GM12873 (cell line): Measurements from ENCODE around the gene PWWP2B.

Source experiments
- TF ChIP-seq, protein P1 (sequence below): IDR thresholded peaks from 2 replicates; pipeline ENCODE4 v1.5.1; 2012; ENCODE audit warnings: low read depth, mild to moderate bottlenecking, moderate library complexity, low read length, control low read depth; ENCODE audit not compliant: insufficient read depth; ENCODE audit errors: missing control alignments

Gene PWWP2B

DNA sequence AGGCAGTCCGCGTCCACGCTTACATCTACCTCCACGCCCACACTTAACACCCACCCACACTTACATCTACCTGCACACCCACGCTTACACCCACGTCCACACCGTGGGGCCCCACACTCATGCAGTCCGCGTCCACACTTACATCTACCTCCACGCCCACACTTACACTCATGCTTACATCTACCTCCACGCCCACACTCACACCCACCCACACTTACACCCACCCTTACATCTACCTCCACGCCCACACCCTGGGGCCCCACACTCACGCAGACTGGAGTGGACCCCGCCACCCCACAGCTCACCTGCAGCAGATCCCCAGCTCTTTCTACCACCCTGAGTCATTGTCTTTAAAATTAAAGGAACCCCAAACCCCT is 32.4 kb upstream of the PWWP2B start:
- TF ChIP-seq, protein P1, sequence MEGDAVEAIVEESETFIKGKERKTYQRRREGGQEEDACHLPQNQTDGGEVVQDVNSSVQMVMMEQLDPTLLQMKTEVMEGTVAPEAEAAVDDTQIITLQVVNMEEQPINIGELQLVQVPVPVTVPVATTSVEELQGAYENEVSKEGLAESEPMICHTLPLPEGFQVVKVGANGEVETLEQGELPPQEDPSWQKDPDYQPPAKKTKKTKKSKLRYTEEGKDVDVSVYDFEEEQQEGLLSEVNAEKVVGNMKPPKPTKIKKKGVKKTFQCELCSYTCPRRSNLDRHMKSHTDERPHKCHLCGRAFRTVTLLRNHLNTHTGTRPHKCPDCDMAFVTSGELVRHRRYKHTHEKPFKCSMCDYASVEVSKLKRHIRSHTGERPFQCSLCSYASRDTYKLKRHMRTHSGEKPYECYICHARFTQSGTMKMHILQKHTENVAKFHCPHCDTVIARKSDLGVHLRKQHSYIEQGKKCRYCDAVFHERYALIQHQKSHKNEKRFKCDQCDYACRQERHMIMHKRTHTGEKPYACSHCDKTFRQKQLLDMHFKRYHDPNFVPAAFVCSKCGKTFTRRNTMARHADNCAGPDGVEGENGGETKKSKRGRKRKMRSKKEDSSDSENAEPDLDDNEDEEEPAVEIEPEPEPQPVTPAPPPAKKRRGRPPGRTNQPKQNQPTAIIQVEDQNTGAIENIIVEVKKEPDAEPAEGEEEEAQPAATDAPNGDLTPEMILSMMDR = no peak

DNA sequence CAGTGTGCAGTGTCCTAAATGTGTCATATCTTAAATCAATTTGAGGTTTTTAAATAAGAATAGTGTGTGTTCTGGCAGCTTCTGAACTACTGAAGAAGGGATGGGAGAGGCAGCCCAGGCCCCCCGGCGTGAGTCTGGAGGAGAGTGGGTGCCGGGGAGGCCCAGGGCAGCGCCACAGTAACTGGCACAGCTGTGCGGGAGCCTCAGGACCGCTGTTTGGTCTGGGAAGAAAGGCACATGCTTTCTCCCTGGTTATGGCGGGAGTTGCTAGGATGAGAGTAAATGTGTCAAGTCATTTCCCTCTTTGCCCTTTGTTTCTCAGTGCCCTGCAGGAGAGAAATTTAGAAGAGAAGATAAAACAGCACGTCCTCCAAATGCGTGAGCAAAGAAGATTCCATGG is 31.9 kb upstream of the PWWP2B start:
- TF ChIP-seq, protein P1 = no peak

DNA sequence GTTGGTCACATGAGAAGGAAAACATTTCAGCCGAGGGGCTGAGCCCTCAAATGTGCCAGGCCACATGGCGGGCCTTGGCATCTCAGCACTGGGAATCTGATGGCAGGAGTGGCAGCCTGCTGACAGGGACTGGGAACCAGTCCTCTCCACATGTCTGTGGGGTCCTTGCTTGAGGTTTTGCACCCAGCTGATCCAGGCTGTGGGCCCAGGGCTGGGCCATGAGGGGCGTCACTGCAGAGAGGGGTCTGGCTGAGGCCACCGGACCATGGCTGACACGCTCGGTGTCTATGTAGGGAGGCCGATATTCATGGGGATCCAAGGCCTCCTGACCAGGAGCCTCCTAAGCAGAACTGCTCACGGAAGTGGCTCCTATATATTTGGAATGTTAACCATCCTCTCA is 31.0 kb upstream of the PWWP2B start:
- TF ChIP-seq, protein P1 = no peak

DNA sequence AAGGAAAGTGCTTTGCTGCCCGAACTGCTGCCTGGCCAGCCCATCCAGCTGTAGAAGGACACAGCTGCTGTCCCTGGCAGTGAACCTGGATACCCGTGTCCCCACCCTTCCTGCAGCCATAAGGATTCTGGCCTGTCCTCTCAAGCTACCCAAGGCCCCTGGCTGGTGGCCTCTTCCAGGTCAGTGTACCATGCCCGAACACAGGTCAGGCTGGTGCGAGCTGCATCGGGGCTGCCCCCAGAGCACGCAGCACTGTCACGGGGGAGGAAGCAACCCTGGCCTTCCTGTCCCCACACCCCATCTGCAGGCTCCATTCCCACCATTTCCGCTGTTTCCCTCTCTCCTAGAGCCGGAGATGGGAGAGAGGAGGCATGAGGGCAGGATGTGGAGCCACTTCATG is 30.5 kb upstream of the PWWP2B start:
- TF ChIP-seq, protein P1 = no peak

DNA sequence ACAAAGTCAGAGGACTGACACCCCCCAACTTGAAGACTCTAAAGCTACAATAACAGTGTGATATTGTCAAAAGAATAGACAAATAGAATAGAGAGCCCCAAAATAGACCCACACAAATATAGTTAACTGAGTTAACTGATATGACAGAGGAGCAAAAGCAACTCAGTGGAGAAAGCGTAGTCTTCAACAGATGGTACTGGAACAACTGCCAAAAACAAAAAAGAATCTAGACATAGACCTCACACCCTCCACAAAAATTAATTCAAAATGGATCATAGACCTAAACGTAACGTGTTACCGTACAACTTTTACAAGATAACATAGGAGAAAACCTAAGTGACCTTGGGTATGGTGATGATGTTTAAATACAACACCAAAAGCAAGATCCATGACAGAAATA is 28.6 kb upstream of the PWWP2B start:
- TF ChIP-seq, protein P1 = no peak

DNA sequence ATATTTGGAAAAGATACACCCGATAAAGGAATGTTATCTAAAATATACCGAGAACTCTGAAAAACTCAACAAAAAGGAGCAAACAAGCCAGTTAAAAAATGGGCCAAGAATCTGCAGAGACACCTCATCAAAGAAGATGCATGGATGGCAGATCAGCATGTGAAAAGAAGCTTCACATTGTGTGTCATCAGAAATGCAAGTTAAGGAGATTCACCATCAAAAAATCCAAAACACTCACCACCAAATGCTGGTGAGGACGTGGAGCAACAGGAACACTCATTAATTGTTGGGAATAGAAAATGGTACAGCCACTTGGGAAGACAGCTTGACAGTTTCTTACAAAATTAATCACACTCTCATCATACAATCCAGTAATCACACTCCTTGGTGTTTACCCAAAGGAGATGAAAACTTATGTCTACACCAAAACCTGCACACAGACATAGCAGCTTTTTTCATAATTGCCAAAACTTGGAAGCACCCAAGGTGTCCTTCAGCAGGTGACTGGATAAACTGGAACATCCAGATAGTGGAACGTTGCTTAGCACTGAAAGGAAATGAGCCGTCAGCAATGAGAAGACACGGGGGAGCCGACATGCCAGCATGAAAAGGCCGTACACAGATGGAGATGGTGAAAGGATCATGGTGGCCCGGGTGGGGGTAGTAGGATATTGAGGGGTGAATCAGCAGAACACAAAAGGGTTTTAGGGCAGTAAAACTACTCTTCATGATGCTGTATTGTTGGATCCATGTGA is 27.9 kb upstream of the PWWP2B start:
- TF ChIP-seq, protein P1 = no peak

DNA sequence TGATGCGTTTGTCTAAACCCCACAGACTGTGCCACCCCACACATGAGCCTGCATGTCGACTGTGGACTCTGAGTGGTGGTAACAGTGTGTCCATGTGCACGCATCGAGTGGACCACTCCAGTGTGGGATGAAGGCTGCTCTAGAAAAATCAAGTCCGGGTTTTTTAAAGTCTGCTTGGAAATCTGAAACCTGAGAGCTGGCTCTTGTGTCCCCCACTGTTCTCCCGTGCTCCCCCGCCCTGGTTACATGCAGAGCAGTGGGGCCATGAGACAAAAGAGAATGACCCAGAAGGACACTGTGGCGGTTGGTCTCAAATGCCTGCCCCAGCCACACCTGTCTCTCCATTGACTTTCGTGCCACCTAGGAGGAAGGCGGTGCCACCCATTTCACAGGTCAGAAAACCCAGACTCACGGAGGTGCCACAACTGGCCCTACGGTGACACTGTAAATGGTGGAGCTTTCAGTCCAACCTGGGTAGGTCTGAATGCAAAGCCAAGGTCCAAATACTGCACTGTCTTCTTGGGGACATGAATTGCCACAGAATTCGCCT is 27.3 kb upstream of the PWWP2B start:
- TF ChIP-seq, protein P1 = no peak
